Gastroesophageal sphincter (tissue), 4 donors: ENCODE results near the gene CREBL2. TPM values are rescaled to one million over a fixed set of nuclear protein-coding genes. Genes with fewer than 3 reads are reported as not detected.
"Not testable (repeated sequence)": the region's sequence is repeated elsewhere in the genome, so short reads cannot be mapped to it uniquely, and the experiment has no call there.

Experiments used
- ATAC-seq: fragments of 150-250 bp; one replicate; pipeline ENCODE4 v1.9.1; 2016; ENCODE audit warnings: mild to moderate bottlenecking, moderate library complexity
- H3K27ac ChIP-seq, 4 donors: fragments of 200-600 bp; sonication (generic) in 3 of 4; 1 replicate in 3 of 4; 2 replicates in 1 of 4; pipeline ENCODE4 v1.5.1; 2016 to 2019
- H3K27me3 ChIP-seq: fragments of 200-600 bp; sonication (generic); one replicate; pipeline ENCODE4 v1.5.1; 2019
- H3K36me3 ChIP-seq, 2 donors: fragments of 200-600 bp; sonication (generic); one replicate each; pipeline ENCODE4 v1.5.1; 2019; ENCODE audit warnings: control low read depth in 1 of 2
- H3K4me1 ChIP-seq, 3 donors: fragments of 200-600 bp; sonication (generic); 1 replicate in 2 of 3; 2 replicates in 1 of 3; pipeline ENCODE4 v1.5.1; 2016 to 2019; ENCODE audit warnings: control low read depth in 2 of 3
- H3K4me3 ChIP-seq, 2 donors: fragments of 200-600 bp; sonication (generic); one replicate each; pipeline ENCODE4 v1.5.1; 2019; ENCODE audit warnings: mild to moderate bottlenecking in 1 of 2, moderate library complexity in 1 of 2
- H3K9me3 ChIP-seq, 3 donors: fragments of 200-600 bp; sonication (generic); one replicate each; pipeline ENCODE4 v1.5.1; 2017 to 2019; ENCODE audit warnings: control low read depth in 2 of 3
- EP300 ChIP-seq: sonication (generic); formaldehyde crosslinking; IDR thresholded peaks from one replicate; pipeline ENCODE4 v1.6.1; 2017; ENCODE audit warnings: antibody characterized with exemption, mild to moderate bottlenecking
- POLR2A ChIP-seq, 2 donors: fragments of 450-650 bp; IDR thresholded peaks; one replicate each; pipeline ENCODE4 v1.6.1; 2017; ENCODE audit warnings: antibody characterized with exemption in 2 of 2, mild to moderate bottlenecking in 2 of 2, moderate library complexity in 1 of 2
- POLR2AphosphoS5 ChIP-seq: sonication (generic); formaldehyde crosslinking; IDR thresholded peaks from one replicate; pipeline ENCODE4 v1.6.1; 2017; ENCODE audit warnings: antibody characterized with exemption
- whole genome bisulfite sequencing, 2 donors: methylation state at CpG; one replicate each; pipeline ENCODE4 v1.1.5; 2018; ENCODE audit warnings: low coverage in 1 of 2; 5-methylcytosine and 5-hydroxymethylcytosine counted together
- total RNA-seq, 4 donors: library from RNA; depleted of rRNA; stranded (reverse); fragments of >200 nt; gene quantifications; one replicate each; pipeline ENCODE4 v1.1.0, GENCODE V29; 2016
- TF ChIP-seq, protein P1 (sequence below), 4 experiments: fragments of 200-600 bp in 2 of 4; fragments of 450-650 bp in 2 of 4; sonication (generic) in 1 of 4; IDR thresholded peaks; one replicate each; pipeline ENCODE4 v1.5.1; 2017 to 2019; ENCODE audit warnings: antibody characterized with exemption in 4 of 4, mild to moderate bottlenecking in 2 of 4, moderate library complexity in 2 of 4

Gene CREBL2, protein sequence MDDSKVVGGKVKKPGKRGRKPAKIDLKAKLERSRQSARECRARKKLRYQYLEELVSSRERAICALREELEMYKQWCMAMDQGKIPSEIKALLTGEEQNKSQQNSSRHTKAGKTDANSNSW
- total RNA-seq = 10 to 100 TPM; 46.3 to 66.6 (median 59.8) TPM

DNA sequence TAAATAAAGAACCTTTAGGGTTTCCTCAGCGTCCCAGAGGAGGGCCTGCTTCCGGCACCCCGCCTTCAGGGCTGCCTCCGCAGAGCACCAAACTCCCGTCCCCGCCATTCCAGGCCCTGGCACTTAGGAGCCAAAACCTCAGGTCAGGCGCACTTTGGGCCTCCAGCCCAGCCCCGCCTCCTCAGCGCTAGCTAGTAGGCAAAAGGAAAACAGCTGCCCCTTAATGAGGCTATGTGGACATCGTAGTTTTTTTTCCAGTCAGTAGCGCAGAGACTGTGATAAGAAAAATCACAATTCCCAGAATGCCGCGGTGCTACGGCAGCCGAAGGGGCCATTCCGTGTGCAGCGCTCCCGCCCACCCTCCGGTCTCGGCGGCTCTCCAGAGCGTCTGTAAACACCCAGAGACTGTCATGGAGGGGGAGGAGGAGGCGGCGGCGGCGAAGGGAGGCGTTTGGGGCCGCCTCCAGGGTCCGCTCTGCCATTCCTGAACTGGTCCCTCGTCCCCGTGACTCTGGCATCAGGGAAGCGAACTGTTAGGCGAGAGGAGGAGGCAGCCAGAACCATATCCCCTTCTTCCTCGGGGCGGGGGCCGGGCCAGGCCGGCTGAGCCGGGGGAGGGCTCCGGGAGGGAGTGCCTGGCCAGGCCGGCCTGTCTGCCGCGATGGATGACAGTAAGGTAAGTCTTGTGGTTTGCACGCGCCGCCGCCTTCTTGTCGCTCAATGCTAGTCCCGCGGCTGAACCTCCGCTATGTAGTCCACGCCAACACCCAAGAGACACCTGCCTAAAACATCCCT, at the start of gene CREBL2:
CREBL2 (plus strand) TSS at position 365 of the 795 bp plus-strand sequence; CDS start at position 662, 297 bp downstream.
- Histone ChIP-seq H3K9me3 (no peaks in the 10 kb centered on the region), H3K4me3 (peak within 1 kb of the TSS; percentile 72 to 81), H3K27me3 (no peaks in the 10 kb centered on the region), H3K36me3 (no peaks in the 10 kb centered on the region), H3K4me1 (peaks cover 0 to 53% (median 20%) of the 10 kb centered on the region in 3 donors), H3K27ac (peak within 1 kb of the TSS; percentile 74 to 98 (median 94))
- 0% methylated on average over 1 to 7 of the region's 51 CpGs for WGBS, 2 donors
- TF ChIP-seq POLR2AphosphoS5 (peak; percentile 99), POLR2A (IDR thresholded peaks at IDR 0.05) (peak; percentile 56 to 65), EP300 (peak; percentile 21)
- TF ChIP-seq, protein P1, sequence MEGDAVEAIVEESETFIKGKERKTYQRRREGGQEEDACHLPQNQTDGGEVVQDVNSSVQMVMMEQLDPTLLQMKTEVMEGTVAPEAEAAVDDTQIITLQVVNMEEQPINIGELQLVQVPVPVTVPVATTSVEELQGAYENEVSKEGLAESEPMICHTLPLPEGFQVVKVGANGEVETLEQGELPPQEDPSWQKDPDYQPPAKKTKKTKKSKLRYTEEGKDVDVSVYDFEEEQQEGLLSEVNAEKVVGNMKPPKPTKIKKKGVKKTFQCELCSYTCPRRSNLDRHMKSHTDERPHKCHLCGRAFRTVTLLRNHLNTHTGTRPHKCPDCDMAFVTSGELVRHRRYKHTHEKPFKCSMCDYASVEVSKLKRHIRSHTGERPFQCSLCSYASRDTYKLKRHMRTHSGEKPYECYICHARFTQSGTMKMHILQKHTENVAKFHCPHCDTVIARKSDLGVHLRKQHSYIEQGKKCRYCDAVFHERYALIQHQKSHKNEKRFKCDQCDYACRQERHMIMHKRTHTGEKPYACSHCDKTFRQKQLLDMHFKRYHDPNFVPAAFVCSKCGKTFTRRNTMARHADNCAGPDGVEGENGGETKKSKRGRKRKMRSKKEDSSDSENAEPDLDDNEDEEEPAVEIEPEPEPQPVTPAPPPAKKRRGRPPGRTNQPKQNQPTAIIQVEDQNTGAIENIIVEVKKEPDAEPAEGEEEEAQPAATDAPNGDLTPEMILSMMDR (IDR thresholded peaks at IDR 0.05) = no peak
- peak; percentile 95 for ATAC-seq

DNA sequence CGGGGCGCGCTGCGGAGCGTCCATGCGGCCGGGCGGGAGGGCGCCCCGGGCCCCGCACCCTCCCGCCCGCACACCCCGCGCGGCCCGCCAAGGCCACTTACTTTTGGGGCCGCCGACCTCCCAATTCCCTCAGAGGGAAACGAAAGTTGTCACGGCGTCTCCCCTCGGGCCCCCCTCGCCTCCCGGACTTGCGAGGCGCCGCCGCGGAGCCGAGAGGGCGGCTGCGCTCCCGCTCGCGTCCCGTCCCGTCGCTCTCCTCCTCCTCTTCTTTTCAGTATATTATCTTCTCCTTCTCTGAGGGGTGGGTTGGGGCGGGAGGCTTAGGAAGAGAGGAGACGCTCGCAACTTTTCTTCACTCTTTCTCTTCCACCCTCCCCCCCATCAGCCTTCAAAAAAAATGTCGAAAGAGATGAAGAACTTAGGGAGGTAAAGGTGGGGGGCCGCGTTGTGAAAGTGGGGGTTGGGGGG, 49.6 kb upstream of the CREBL2 start:
- Histone ChIP-seq H3K4me3 (peak overlapping the region; percentile 82 to 97), H3K27me3 (no peaks in the 10 kb centered on the region), H3K9me3 (no peaks in the 10 kb centered on the region), H3K36me3 (no peaks in the 10 kb centered on the region), H3K4me1 (peaks cover 5 to 48% (median 7%) of the 10 kb centered on the region in 3 donors), H3K27ac (peak overlapping the region; percentile 96 to 100 (median 99))
- no peak for ATAC-seq
- WGBS, 2 donors = 0% methylated on average over 2 to 12 of the region's 45 CpGs
- TF ChIP-seq POLR2AphosphoS5 (no peak), POLR2A (IDR thresholded peaks at IDR 0.05) (no peak), EP300 (no peak)
- TF ChIP-seq, protein P1 (IDR thresholded peaks at IDR 0.05) = no peak

DNA sequence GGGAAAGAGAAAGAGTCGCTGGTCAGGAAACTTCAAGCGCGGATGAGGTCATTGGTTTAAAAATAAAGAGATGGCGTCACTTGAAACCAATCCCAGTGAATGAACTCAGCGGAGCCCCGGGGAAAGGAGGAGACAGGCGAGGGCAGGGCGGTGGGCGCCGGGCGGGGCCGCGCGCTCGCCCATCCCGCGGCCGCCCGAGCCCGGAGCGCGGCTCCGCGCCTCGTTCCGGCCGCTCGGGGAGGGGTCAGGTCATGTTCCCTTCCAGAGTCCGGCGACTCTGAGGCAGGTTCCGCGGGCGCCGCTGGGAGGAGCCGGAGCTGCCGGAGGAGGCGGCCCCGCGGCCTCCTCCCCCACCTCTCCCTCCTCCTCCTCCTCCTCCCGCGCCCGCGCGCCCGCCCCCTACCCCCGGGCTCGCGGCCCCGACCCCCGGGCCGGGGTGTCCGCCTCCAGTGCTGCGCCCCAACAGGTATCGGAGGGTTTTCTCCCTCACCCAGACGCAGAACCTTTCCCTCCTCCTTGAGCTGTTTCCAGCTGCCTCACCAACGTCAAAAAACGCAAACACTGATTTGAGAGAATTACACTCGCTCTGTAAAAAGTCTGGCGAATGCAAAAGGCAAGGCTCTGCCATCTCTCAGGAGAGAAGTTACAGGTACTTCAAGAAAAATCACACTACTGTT, 49.0 kb upstream of the CREBL2 start, which contains the start of gene DUSP16:
DUSP16 (minus strand) TSS at position 279 of the 677 bp plus-strand sequence. CDS start 41,765 bp downstream, outside the sequence.
- Histone ChIP-seq H3K27me3 (no peaks in the 10 kb centered on the region), H3K27ac (peak within 1 kb of the TSS; percentile 96 to 100 (median 99)), H3K36me3 (no peaks in the 10 kb centered on the region), H3K9me3 (no peaks in the 10 kb centered on the region), H3K4me3 (peak within 1 kb of the TSS; percentile 82 to 97), H3K4me1 (peaks cover 5 to 48% (median 7%) of the 10 kb centered on the region in 3 donors)
- peak; percentile 96 for ATAC-seq
- WGBS, 2 donors = 0% methylated on average over 3 to 8 of the region's 59 CpGs
- TF ChIP-seq, protein P1 (IDR thresholded peaks at IDR 0.05) = peak in 3 of 4 experiments; percentile 30 to 48 (median 37)
- TF ChIP-seq POLR2AphosphoS5 (peak; percentile 66), EP300 (no peak), POLR2A (IDR thresholded peaks at IDR 0.05) (peak; percentile 73 to 85)

DNA sequence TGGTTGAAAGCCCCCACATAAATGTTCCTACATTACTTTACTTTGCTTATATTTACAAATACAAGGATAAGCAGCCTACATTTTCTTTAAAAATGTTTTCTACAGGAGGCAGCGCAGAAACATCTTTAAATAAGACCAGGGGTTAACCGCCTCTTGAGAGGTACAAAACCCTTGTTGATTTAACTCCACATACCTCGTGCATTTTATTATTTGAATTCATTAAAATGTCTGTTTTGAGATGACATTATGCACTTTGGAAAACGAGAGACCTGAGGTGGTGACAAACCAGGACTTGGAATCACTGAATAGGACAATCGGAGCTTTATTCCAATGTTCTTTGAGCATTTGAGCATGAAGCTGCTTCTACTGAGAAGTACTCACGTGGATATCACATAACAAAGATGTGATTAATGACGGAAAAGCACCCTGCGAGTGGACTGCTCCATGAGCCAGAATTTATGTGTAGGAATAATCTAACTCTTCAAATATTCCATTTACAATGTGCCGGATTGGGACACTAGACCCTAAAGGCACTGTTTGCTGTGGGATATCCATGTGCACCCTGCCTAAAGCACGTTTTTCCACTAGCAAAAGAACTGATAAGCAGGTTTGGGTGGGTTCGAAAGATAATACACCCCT, 48.3 kb upstream of the CREBL2 start:
- WGBS, 2 donors = 20 to 28% methylated on average over 9 to 11 of the region's 11 CpGs
- Histone ChIP-seq H3K27ac (peak overlapping the region; percentile 96 to 100 (median 99)), H3K4me1 (peaks cover 5 to 45% (median 7%) of the 10 kb centered on the region in 3 donors), H3K36me3 (no peaks in the 10 kb centered on the region), H3K9me3 (no peaks in the 10 kb centered on the region), H3K4me3 (peak overlapping the region; percentile 82 to 97), H3K27me3 (no peaks in the 10 kb centered on the region)
- ATAC-seq = no peak
- TF ChIP-seq POLR2A (IDR thresholded peaks at IDR 0.05) (no peak), POLR2AphosphoS5 (peak; percentile 34)

DNA sequence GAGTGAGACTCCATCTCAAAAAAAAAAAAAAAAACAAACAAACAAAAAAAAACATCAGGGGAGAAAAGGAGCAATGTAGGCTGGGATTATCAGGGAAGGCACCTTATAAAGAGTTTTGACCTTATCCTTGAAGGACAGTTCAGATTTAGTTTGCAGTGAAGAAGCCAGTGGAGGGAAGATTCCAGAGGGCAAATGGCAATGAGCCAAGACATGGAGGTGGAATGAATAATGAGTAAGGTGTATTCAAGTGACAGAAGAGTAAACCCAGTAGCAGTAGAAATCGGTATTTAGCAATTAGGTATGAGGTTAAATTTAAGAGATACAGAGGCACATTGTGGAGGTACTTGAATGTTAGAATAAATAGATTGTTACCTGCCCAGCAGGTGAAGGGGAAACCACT, 46.8 kb upstream of the CREBL2 start:
- ATAC-seq = no peak
- H3K36me3 ChIP-seq = no peaks in the 10 kb centered on the region
- WGBS, 2 donors = 56 to 57% methylated on average over 1 of the region's 1 CpG
- no peaks in the 10 kb centered on the region for H3K9me3 ChIP-seq
- no peak overlapping the region for H3K27ac ChIP-seq
- H3K4me1 ChIP-seq = peaks cover 1 to 30% (median 7%) of the 10 kb centered on the region in 3 donors
- H3K27me3 ChIP-seq = no peaks in the 10 kb centered on the region
- no peak overlapping the region for H3K4me3 ChIP-seq
- TF ChIP-seq, protein P1 (IDR thresholded peaks at IDR 0.05) = no peak
- TF ChIP-seq POLR2A (IDR thresholded peaks at IDR 0.05) (no peak), POLR2AphosphoS5 (no peak), EP300 (no peak)

DNA sequence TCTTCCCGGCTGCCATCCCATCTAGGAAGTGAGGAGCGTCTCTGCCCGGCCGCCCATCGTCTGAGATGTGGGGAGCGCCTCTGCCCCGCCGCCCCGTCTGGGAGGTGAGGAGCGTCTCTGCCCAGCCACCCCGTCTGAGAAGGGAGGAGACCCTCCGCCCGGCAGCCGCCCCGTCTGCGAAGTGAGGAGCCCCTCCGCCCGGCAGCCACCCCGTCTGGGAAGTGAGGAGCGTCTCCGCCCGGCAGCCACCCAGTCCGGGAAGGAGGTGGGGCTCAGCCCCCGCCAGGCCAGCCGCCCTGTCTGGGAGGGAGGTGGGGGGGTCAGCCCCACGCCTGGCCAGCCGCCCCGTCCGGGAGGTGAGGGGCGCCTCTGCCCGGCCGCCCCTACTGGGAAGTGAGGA, 45.7 kb upstream of the CREBL2 start:
- not testable (repeated sequence) for H3K36me3 ChIP-seq, H3K4me3 ChIP-seq, H3K9me3 ChIP-seq, ATAC-seq, H3K27me3 ChIP-seq, H3K27ac ChIP-seq
- WGBS, 2 donors = no CpG with 5 or more reads among the region's 32 CpGs
- H3K4me1 ChIP-seq = peaks cover 0 to 20% (median 7%) of the 10 kb centered on the region in 3 donors
